HCT116 (cell line): Measurements from ENCODE around the gene TIPIN.

Experiments
- CEBPB ChIP-seq: IDR thresholded peaks from 2 replicates; pipeline ENCODE4 v1.6.1; 2012; ENCODE audit warnings: low read depth
- EGR1 ChIP-seq: IDR thresholded peaks from 2 replicates; pipeline ENCODE4 v1.6.1; 2012; ENCODE audit warnings: low read depth
- EZH2phosphoT487 ChIP-seq: fragments of 200-600 bp; IDR thresholded peaks from 2 replicates; pipeline ENCODE4 v1.6.1; 2018; ENCODE audit warnings: antibody characterized with exemption, borderline replicate concordance
- JUND ChIP-seq: IDR thresholded peaks from 2 replicates; pipeline ENCODE4 v1.6.1; 2012
- POLR2A ChIP-seq: IDR thresholded peaks from 2 replicates; pipeline ENCODE4 v1.7.0; 2011; ENCODE audit warnings: borderline replicate concordance; ENCODE audit not compliant: insufficient read depth, insufficient read length; ENCODE audit errors: extremely low read depth
- POLR2AphosphoS5 ChIP-seq: IDR thresholded peaks from 2 replicates; pipeline ENCODE4 v1.6.1; 2011; ENCODE audit warnings: mild to moderate bottlenecking, low read depth, low read length, moderate library complexity
- TCF7L2 ChIP-seq: IDR thresholded peaks from 2 replicates; pipeline ENCODE4 v1.7.0; 2011; ENCODE audit warnings: borderline replicate concordance, inconsistent platforms; ENCODE audit not compliant: insufficient read depth, insufficient read length; ENCODE audit errors: extremely low read depth
- ZFX ChIP-seq: fragments of 450-650 bp; IDR thresholded peaks from 2 replicates; pipeline ENCODE4 v1.6.1; 2017
- TF ChIP-seq, protein P1 (sequence below), 3 experiments: fragments of 200-600 bp in 1 of 3; sonication (generic) in 1 of 3; IDR thresholded peaks in 2 of 3; conservative IDR thresholded peaks in 1 of 3; 2 replicates each; pipeline ENCODE4 v1.5.1; 2012 to 2017; ENCODE audit warnings: low read depth in 2 of 3, low read length in 2 of 3, antibody characterized with exemption in 1 of 3, borderline replicate concordance in 1 of 3, control low read depth in 1 of 3, mild to moderate bottlenecking in 1 of 3, mixed read lengths in 1 of 3, mixed run types in 1 of 3, moderate library complexity in 1 of 3; ENCODE audit not compliant: insufficient read depth in 1 of 3
- TF ChIP-seq, protein P2 (sequence below): IDR thresholded peaks from 2 replicates; pipeline ENCODE4 v1.6.1; 2012; ENCODE audit warnings: low read depth
- TF ChIP-seq, protein P3 (sequence below): IDR thresholded peaks from 2 replicates; pipeline ENCODE4 v1.6.1; 2012

DNA sequence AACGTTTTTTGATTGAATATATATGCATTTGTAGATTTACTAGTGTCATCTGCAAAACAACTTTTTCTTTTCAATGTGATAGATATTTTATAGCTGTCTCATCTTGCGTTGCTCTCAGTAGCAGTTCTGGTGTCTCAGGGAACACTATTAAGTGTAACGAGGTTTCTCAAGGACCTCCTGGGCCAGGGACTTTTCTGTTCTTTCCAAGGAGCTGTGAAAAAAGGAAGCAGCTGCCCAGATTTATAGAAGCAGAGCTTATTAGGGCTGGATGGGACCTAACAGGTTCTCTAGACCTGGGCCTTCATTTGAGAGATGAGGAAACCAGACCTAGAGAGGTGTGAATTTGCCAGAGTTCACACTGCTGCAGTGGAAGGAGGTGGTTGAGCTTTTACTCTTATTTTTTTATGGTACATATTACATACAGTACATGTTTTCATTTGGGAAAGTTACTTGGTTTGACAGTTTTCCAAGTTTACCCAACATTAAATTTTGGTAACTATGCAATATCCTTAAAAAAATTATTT, 46.3 kb upstream of the TIPIN start:
- TF ChIP-seq, protein P1, sequence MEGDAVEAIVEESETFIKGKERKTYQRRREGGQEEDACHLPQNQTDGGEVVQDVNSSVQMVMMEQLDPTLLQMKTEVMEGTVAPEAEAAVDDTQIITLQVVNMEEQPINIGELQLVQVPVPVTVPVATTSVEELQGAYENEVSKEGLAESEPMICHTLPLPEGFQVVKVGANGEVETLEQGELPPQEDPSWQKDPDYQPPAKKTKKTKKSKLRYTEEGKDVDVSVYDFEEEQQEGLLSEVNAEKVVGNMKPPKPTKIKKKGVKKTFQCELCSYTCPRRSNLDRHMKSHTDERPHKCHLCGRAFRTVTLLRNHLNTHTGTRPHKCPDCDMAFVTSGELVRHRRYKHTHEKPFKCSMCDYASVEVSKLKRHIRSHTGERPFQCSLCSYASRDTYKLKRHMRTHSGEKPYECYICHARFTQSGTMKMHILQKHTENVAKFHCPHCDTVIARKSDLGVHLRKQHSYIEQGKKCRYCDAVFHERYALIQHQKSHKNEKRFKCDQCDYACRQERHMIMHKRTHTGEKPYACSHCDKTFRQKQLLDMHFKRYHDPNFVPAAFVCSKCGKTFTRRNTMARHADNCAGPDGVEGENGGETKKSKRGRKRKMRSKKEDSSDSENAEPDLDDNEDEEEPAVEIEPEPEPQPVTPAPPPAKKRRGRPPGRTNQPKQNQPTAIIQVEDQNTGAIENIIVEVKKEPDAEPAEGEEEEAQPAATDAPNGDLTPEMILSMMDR (IDR thresholded peaks at IDR 0.05 in 2 of 3, conservative IDR thresholded peaks at IDR 0.05 in 1 of 3; ENCODE audit: borderline replicate concordance in 1 of 3, insufficient read depth in 1 of 3, low read depth in 2 of 3, low read length in 2 of 3): no peak
- TF ChIP-seq POLR2A (no peak), POLR2AphosphoS5 (no peak), JUND (no peak), EZH2phosphoT487 (no peak), CEBPB (no peak), EGR1 (no peak), ZFX (no peak), TCF7L2 (no peak)
- TF ChIP-seq, protein P2, sequence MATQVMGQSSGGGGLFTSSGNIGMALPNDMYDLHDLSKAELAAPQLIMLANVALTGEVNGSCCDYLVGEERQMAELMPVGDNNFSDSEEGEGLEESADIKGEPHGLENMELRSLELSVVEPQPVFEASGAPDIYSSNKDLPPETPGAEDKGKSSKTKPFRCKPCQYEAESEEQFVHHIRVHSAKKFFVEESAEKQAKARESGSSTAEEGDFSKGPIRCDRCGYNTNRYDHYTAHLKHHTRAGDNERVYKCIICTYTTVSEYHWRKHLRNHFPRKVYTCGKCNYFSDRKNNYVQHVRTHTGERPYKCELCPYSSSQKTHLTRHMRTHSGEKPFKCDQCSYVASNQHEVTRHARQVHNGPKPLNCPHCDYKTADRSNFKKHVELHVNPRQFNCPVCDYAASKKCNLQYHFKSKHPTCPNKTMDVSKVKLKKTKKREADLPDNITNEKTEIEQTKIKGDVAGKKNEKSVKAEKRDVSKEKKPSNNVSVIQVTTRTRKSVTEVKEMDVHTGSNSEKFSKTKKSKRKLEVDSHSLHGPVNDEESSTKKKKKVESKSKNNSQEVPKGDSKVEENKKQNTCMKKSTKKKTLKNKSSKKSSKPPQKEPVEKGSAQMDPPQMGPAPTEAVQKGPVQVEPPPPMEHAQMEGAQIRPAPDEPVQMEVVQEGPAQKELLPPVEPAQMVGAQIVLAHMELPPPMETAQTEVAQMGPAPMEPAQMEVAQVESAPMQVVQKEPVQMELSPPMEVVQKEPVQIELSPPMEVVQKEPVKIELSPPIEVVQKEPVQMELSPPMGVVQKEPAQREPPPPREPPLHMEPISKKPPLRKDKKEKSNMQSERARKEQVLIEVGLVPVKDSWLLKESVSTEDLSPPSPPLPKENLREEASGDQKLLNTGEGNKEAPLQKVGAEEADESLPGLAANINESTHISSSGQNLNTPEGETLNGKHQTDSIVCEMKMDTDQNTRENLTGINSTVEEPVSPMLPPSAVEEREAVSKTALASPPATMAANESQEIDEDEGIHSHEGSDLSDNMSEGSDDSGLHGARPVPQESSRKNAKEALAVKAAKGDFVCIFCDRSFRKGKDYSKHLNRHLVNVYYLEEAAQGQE: no peak
- TF ChIP-seq, protein P3, sequence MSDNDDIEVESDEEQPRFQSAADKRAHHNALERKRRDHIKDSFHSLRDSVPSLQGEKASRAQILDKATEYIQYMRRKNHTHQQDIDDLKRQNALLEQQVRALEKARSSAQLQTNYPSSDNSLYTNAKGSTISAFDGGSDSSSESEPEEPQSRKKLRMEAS: no peak
